ENCODE data around the gene WNT3A.

The WNT3A gene

DNA sequence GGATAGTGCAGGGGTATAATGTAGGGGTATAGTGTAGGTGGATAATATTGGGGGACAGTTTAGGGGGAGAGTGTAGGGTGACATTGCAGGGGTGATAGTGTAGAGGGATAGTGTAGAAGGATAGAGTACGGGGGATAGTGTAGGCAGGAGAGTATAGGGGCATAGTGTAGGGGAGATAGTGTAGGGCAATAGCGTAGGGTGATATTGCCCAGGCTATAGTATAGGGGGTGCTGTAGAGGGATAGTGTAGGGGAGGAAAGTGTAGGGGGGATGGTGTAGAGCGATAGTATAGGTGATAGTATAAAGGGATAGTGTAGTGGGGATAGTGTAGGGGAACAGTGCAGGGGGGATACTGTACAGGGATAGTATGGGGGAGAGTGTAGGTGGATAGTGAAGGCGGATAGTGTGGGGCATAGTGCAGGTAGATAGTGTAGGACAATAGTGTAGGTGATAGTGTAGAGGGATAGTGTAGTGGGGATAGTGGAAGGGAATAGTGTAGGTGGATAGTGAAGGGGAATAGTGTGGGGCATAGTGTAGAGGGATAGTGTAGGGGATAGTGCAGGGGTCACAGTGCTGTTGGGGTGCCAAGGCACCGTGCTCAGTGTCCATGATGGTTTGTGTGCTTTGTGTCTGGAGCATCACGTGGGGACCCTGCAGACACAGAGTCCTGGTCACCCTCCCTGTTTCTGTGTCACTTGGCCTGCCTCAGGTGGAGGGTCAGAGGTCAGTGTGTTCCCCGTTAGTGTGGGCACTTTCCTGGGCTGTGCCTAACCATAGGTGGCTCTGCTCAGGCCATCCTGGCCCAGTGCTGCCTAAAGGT is 65.2 kb downstream of the WNT3A start (continued):
- TF ChIP-seq ZNF311 (tag by site-specific recombination; IDR thresholded peaks at IDR 0.05; ENCODE audit: borderline replicate concordance) = no peak
- TF ChIP-seq, protein P1, sequence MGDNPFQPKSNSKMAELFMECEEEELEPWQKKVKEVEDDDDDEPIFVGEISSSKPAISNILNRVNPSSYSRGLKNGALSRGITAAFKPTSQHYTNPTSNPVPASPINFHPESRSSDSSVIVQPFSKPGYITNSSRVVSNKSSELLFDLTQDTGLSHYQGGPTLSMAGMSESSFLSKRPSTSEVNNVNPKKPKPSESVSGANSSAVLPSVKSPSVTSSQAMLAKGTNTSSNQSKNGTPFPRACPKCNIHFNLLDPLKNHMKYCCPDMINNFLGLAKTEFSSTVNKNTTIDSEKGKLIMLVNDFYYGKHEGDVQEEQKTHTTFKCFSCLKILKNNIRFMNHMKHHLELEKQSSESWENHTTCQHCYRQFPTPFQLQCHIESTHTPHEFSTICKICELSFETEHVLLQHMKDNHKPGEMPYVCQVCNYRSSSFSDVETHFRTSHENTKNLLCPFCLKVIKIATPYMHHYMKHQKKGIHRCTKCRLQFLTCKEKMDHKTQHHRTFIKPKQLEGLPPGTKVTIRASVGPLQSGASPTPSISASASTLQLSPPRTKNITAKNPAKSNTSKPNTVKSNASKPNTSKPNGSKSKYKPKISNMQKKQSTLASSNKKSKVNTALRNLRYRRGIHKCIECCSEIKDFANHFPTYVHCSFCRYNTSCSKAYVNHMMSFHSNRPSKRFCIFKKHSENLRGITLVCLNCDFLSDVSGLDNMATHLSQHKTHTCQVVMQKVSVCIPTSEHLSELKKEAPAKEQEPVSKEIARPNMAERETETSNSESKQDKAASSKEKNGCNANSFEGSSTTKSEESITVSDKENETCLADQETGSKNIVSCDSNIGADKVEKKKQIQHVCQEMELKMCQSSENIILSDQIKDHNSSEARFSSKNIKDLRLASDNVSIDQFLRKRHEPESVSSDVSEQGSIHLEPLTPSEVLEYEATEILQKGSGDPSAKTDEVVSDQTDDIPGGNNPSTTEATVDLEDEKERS (tag by site-specific recombination; IDR thresholded peaks at IDR 0.05) = no peak
- 0 out of 2 replicates have a peak, but pooled peaks have one; percentile 39 for TF ChIP-seq ZNF2 (tag by site-specific recombination; IDR thresholded peaks at IDR 0.05)
- TF ChIP-seq, protein P2, sequence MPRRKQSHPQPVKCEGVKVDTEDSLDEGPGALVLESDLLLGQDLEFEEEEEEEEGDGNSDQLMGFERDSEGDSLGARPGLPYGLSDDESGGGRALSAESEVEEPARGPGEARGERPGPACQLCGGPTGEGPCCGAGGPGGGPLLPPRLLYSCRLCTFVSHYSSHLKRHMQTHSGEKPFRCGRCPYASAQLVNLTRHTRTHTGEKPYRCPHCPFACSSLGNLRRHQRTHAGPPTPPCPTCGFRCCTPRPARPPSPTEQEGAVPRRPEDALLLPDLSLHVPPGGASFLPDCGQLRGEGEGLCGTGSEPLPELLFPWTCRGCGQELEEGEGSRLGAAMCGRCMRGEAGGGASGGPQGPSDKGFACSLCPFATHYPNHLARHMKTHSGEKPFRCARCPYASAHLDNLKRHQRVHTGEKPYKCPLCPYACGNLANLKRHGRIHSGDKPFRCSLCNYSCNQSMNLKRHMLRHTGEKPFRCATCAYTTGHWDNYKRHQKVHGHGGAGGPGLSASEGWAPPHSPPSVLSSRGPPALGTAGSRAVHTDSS (tag by site-specific recombination; IDR thresholded peaks at IDR 0.05) = no peak
- TF ChIP-seq ZNF555 (tag by site-specific recombination; conservative IDR thresholded peaks at IDR 0.05) = no peak
- TF ChIP-seq, protein P3, sequence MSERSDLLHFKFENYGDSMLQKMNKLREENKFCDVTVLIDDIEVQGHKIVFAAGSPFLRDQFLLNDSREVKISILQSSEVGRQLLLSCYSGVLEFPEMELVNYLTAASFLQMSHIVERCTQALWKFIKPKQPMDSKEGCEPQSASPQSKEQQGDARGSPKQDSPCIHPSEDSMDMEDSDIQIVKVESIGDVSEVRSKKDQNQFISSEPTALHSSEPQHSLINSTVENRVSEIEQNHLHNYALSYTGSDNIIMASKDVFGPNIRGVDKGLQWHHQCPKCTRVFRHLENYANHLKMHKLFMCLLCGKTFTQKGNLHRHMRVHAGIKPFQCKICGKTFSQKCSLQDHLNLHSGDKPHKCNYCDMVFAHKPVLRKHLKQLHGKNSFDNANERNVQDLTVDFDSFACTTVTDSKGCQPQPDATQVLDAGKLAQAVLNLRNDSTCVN (tag by site-specific recombination; optimal IDR thresholded peaks at IDR 0.05) = no peak
- peak; percentile 71; the same call in 1 of the 2 replicates for TF ChIP-seq ZNF239 (tag by site-specific recombination; IDR thresholded peaks at IDR 0.05)
- no peak for TF ChIP-seq SCRT1 (tag by site-specific recombination; IDR thresholded peaks at IDR 0.05; ENCODE audit: borderline replicate concordance)
- TF ChIP-seq ZNF701 (tag by site-specific recombination; IDR thresholded peaks at IDR 0.05) = no peak
- TF ChIP-seq ZNF202 (tag by site-specific recombination; IDR thresholded peaks at IDR 0.05; ENCODE audit: borderline replicate concordance) = no peak
- TF ChIP-seq, protein P4, sequence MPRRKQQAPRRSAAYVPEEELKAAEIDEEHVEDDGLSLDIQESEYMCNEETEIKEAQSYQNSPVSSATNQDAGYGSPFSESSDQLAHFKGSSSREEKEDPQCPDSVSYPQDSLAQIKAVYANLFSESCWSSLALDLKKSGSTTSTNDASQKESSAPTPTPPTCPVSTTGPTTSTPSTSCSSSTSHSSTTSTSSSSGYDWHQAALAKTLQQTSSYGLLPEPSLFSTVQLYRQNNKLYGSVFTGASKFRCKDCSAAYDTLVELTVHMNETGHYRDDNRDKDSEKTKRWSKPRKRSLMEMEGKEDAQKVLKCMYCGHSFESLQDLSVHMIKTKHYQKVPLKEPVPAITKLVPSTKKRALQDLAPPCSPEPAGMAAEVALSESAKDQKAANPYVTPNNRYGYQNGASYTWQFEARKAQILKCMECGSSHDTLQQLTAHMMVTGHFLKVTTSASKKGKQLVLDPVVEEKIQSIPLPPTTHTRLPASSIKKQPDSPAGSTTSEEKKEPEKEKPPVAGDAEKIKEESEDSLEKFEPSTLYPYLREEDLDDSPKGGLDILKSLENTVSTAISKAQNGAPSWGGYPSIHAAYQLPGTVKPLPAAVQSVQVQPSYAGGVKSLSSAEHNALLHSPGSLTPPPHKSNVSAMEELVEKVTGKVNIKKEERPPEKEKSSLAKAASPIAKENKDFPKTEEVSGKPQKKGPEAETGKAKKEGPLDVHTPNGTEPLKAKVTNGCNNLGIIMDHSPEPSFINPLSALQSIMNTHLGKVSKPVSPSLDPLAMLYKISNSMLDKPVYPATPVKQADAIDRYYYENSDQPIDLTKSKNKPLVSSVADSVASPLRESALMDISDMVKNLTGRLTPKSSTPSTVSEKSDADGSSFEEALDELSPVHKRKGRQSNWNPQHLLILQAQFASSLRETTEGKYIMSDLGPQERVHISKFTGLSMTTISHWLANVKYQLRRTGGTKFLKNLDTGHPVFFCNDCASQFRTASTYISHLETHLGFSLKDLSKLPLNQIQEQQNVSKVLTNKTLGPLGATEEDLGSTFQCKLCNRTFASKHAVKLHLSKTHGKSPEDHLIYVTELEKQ (tag by site-specific recombination; IDR thresholded peaks at IDR 0.05; ENCODE audit: borderline replicate concordance) = no peak
- TF ChIP-seq ZNF48 (tag by site-specific recombination; IDR thresholded peaks at IDR 0.05) = no peak
- TF ChIP-seq ZNF10 (tag by site-specific recombination; IDR thresholded peaks at IDR 0.05) = no peak
- TF ChIP-seq MEIS1 (CRISPR knock-in tag; IDR thresholded peaks at IDR 0.05; ENCODE audit: borderline replicate concordance) = no peak
- TF ChIP-seq, protein P5, sequence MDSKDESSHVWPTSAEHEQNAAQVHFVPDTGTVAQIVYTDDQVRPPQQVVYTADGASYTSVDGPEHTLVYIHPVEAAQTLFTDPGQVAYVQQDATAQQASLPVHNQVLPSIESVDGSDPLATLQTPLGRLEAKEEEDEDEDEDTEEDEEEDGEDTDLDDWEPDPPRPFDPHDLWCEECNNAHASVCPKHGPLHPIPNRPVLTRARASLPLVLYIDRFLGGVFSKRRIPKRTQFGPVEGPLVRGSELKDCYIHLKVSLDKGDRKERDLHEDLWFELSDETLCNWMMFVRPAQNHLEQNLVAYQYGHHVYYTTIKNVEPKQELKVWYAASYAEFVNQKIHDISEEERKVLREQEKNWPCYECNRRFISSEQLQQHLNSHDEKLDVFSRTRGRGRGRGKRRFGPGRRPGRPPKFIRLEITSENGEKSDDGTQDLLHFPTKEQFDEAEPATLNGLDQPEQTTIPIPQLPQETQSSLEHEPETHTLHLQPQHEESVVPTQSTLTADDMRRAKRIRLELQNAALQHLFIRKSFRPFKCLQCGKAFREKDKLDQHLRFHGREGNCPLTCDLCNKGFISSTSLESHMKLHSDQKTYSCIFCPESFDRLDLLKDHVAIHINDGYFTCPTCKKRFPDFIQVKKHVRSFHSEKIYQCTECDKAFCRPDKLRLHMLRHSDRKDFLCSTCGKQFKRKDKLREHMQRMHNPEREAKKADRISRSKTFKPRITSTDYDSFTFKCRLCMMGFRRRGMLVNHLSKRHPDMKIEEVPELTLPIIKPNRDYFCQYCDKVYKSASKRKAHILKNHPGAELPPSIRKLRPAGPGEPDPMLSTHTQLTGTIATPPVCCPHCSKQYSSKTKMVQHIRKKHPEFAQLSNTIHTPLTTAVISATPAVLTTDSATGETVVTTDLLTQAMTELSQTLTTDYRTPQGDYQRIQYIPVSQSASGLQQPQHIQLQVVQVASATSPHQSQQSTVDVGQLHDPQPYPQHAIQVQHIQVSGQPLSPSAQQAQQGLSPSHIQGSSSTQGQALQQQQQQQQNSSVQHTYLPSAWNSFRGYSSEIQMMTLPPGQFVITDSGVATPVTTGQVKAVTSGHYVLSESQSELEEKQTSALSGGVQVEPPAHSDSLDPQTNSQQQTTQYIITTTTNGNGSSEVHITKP (tag by site-specific recombination; IDR thresholded peaks at IDR 0.05) = peak; percentile 86
- TF ChIP-seq, protein P6, sequence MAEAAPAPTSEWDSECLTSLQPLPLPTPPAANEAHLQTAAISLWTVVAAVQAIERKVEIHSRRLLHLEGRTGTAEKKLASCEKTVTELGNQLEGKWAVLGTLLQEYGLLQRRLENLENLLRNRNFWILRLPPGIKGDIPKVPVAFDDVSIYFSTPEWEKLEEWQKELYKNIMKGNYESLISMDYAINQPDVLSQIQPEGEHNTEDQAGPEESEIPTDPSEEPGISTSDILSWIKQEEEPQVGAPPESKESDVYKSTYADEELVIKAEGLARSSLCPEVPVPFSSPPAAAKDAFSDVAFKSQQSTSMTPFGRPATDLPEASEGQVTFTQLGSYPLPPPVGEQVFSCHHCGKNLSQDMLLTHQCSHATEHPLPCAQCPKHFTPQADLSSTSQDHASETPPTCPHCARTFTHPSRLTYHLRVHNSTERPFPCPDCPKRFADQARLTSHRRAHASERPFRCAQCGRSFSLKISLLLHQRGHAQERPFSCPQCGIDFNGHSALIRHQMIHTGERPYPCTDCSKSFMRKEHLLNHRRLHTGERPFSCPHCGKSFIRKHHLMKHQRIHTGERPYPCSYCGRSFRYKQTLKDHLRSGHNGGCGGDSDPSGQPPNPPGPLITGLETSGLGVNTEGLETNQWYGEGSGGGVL (tag by site-specific recombination; IDR thresholded peaks at IDR 0.05) = no peak
- TF ChIP-seq, protein P7, sequence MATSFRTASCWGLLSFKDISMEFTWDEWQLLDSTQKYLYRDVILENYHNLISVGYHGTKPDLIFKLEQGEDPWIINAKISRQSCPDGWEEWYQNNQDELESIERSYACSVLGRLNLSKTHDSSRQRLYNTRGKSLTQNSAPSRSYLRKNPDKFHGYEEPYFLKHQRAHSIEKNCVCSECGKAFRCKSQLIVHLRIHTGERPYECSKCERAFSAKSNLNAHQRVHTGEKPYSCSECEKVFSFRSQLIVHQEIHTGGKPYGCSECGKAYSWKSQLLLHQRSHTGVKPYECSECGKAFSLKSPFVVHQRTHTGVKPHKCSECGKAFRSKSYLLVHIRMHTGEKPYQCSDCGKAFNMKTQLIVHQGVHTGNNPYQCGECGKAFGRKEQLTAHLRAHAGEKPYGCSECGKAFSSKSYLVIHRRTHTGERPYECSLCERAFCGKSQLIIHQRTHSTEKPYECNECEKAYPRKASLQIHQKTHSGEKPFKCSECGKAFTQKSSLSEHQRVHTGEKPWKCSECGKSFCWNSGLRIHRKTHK (tag by site-specific recombination; IDR thresholded peaks at IDR 0.05) = no peak
- TF ChIP-seq ZNF266 (tag by site-specific recombination; IDR thresholded peaks at IDR 0.05; ENCODE audit: low read depth) = no peak
- no peak for TF ChIP-seq ZSCAN30 (tag by site-specific recombination; IDR thresholded peaks at IDR 0.05)
- peak; percentile 73; the same call in 1 of the 2 replicates for TF ChIP-seq ZBTB48 (tag by site-specific recombination; IDR thresholded peaks at IDR 0.05)
